GM12801 (cell line): ENCODE results near the gene PHLDA3.

Source experiments
- TF ChIP-seq, protein P1 (sequence below): IDR thresholded peaks from one replicate; pipeline ENCODE4 v1.5.1; 2011; ENCODE audit warnings: control low read depth; ENCODE audit not compliant: insufficient read length; ENCODE audit errors: extremely low read depth

PHLDA3 gene

DNA sequence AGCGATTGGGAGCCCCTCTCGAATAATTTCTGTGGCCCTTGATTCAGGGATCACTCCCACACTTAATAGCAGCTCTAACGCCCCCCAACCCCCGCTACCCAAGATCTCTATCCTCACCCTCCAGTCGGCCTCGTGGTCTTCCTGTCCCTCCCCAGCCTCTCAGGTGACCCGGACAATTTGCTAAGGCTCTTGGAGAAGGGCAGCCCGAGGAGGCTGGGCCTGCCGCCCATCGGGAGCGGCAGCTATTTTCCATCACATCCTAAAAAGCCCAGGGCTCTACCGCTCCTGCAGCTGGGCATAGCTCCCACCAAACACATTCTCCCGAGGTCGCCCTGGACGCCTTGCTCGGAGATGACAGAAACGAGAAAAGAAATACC is 12.0 kb upstream of the PHLDA3 start:
- TF ChIP-seq, protein P1, sequence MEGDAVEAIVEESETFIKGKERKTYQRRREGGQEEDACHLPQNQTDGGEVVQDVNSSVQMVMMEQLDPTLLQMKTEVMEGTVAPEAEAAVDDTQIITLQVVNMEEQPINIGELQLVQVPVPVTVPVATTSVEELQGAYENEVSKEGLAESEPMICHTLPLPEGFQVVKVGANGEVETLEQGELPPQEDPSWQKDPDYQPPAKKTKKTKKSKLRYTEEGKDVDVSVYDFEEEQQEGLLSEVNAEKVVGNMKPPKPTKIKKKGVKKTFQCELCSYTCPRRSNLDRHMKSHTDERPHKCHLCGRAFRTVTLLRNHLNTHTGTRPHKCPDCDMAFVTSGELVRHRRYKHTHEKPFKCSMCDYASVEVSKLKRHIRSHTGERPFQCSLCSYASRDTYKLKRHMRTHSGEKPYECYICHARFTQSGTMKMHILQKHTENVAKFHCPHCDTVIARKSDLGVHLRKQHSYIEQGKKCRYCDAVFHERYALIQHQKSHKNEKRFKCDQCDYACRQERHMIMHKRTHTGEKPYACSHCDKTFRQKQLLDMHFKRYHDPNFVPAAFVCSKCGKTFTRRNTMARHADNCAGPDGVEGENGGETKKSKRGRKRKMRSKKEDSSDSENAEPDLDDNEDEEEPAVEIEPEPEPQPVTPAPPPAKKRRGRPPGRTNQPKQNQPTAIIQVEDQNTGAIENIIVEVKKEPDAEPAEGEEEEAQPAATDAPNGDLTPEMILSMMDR, result no peak

- TF ChIP-seq, protein P1, result no peak
Measured at GRCh38 chr1:201480231-201481003, 11.4 kb upstream of the PHLDA3 start.

DNA sequence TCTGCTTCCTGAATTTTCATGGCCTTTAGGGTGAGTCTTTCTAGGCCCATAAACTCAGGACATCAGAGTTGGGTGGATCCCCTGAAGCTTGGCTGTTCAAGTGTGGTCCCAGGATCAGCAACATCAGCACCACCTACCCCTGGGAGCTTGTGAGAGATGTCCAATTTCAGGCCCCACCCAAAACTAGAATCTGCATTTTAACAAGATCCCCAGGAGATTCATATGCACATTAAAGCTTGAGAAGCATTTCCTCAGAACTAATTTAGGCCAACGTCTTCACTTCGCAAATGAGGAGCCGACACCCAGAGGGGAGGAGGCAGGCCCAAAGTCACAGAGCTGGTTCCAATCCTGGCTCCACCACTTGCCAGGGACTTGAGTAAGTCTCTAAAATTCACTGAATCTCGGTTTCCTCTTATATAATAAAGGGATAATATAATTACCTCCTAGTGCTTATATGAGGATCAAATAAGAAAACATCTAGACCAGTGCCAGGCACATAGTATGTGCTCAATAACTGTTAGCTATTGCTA is 10.3 kb upstream of the PHLDA3 start:
- TF ChIP-seq, protein P1, result no peak

DNA sequence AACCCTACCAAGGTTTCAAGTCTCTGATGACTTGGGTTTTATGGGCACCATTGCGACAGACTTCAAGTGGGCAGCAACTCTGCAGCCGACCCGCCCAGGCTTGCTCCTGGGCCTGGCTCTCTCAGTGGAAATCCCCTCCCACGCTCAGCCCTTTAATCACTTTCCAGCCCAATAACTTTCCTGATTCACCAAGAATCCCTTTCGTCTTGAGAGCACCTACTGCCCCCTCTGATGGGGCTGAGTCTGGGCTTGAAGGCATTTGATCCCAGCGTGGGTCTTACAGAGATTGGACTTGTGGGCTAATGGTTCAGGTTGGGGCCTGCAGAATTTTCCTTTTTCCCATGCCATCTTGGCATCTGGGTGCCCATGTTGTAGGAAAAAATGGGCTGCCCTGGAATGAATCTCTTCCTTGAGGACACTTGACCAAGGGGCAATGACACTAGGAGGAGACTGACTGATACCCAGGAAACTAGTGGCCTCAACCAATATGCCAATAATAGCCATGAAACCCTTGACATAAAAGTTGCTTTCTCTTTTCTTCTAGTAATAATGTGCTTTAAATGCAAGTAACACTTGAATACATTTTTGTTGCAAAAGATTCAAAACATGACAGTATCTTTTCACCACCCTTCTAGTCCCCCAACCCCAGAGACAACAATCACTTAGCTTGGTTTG is 7.8 kb upstream of the PHLDA3 start:
- TF ChIP-seq, protein P1, result no peak

GRCh38 chr1:201475915-201476669 is 7.1 kb upstream of the PHLDA3 start:
- TF ChIP-seq, protein P1, result no peak

- TF ChIP-seq, protein P1, result no peak
Measured at GRCh38 chr1:201475130-201475529, 6.1 kb upstream of the PHLDA3 start.

DNA sequence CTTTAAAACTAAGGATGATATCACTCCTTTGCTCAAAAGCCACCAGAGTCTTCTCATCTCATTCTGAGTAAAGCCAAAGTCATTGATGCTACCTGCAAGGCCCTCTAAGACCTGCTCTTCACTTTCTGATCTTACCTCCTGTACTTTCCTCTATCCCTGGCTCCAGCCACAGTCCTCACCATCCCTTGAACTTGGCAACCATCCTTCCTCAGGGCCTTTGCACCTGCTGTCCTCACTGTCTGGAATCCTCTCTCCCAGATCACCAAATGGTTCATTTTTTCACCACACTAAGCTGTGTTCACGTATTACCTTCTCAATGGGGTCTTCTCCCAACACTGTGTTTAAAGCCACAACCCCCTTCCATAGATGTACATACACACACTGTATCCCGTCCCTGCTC is 4.3 kb upstream of the PHLDA3 start:
- TF ChIP-seq, protein P1, result no peak
